GM21576 (cell line): ENCODE measurements around the gene PLEKHA1.

Experiments
- ATAC-seq: cut with Tn5 transposase; IDR thresholded peaks from one replicate; pipeline ENCODE4 v1.9.1; 2021; ENCODE audit warnings: mild to moderate bottlenecking, moderate library complexity; ENCODE audit not compliant: unreplicated experiment

Gene PLEKHA1

GRCh38 chr10:122375679-122376160, 1.2 kb downstream of the PLEKHA1 start:
- no peak for ATAC-seq

- no peak for ATAC-seq
Observed at GRCh38 chr10:122376364-122376961, 2.0 kb downstream of the PLEKHA1 start.

GRCh38 chr10:122379041-122379440, 4.5 kb downstream of the PLEKHA1 start:
- ATAC-seq: no peak

GRCh38 chr10:122379537-122379936, 5.0 kb downstream of the PLEKHA1 start:
- ATAC-seq: no peak

GRCh38 chr10:122380703-122381102, 6.2 kb downstream of the PLEKHA1 start:
- no peak for ATAC-seq

GRCh38 chr10:122381680-122382079, 7.2 kb downstream of the PLEKHA1 start:
- no peak for ATAC-seq

GRCh38 chr10:122386514-122386913, 12.0 kb downstream of the PLEKHA1 start:
- no peak for ATAC-seq

- ATAC-seq: no peak
Observed at GRCh38 chr10:122387572-122387971, 13.1 kb downstream of the PLEKHA1 start.

- ATAC-seq: no peak
Observed at GRCh38 chr10:122388287-122388997, 13.9 kb downstream of the PLEKHA1 start.

GRCh38 chr10:122390271-122390670, 15.8 kb downstream of the PLEKHA1 start:
- no peak for ATAC-seq

GRCh38 chr10:122390679-122391078, 16.2 kb downstream of the PLEKHA1 start:
- no peak for ATAC-seq

- no peak for ATAC-seq
Observed at GRCh38 chr10:122391875-122392274, 17.4 kb downstream of the PLEKHA1 start.

GRCh38 chr10:122392835-122393234, 18.3 kb downstream of the PLEKHA1 start:
- no peak for ATAC-seq

- ATAC-seq: no peak
Observed at GRCh38 chr10:122393288-122393687, 18.8 kb downstream of the PLEKHA1 start.

- ATAC-seq: no peak
Observed at GRCh38 chr10:122402548-122403131, 28.1 kb downstream of the PLEKHA1 start.

- no peak for ATAC-seq
Observed at GRCh38 chr10:122404576-122404975, 30.1 kb downstream of the PLEKHA1 start.

- no peak for ATAC-seq
Observed at GRCh38 chr10:122407375-122408125, 33.0 kb downstream of the PLEKHA1 start.

GRCh38 chr10:122413327-122413726, 38.8 kb downstream of the PLEKHA1 start:
- no peak for ATAC-seq

GRCh38 chr10:122417667-122418066, 43.2 kb downstream of the PLEKHA1 start:
- no peak for ATAC-seq

GRCh38 chr10:122419016-122419415, 44.5 kb downstream of the PLEKHA1 start:
- no peak for ATAC-seq

- ATAC-seq: no peak
Observed at GRCh38 chr10:122419876-122420623, 45.5 kb downstream of the PLEKHA1 start.
